Immature natural killer cell (primary cell): ENCODE measurements around the gene INF2. TPM values are rescaled to one million over a fixed set of nuclear protein-coding genes. Genes with fewer than 3 reads are reported as not detected.
"Not testable (repeated sequence)": the region's sequence is repeated elsewhere in the genome, so short reads cannot be mapped to it uniquely, and the experiment has no call there.

Experiments used
- DNase-seq, 3 donors: peaks; one replicate each; pipeline ENCODE4 v3.0.0; 2022; ENCODE audit warnings: mixed read lengths in 1 of 3
- H3K27ac Mint-ChIP-seq, 6 donors: one replicate each; pipeline ENCODE4 v1.8.0; 2020; ENCODE audit warnings: mixed read lengths in 6 of 6, mild to moderate bottlenecking in 5 of 6, inconsistent platforms in 4 of 6, moderate library complexity in 3 of 6
- H3K27me3 Mint-ChIP-seq, 3 donors: one replicate each; pipeline ENCODE4 v1.8.0; 2020 to 2021; ENCODE audit warnings: low read depth in 3 of 3, mild to moderate bottlenecking in 3 of 3, mixed read lengths in 3 of 3, moderate library complexity in 3 of 3, inconsistent platforms in 1 of 3
- H3K36me3 Mint-ChIP-seq, 3 donors: one replicate each; pipeline ENCODE4 v1.8.0; 2020; ENCODE audit warnings: mixed read lengths in 3 of 3, inconsistent platforms in 2 of 3, mild to moderate bottlenecking in 2 of 3
- H3K4me1 Mint-ChIP-seq, 2 donors: one replicate each; pipeline ENCODE4 v1.8.0; 2020; ENCODE audit warnings: inconsistent platforms in 2 of 2, mild to moderate bottlenecking in 2 of 2, mixed read lengths in 2 of 2, moderate library complexity in 1 of 2
- H3K4me3 Mint-ChIP-seq, 5 donors: one replicate each; pipeline ENCODE4 v1.8.0; 2020; ENCODE audit warnings: mild to moderate bottlenecking in 5 of 5, mixed read lengths in 5 of 5, inconsistent platforms in 3 of 5, moderate library complexity in 3 of 5
- H3K9me3 Mint-ChIP-seq, 6 donors: one replicate each; pipeline ENCODE4 v1.8.0; 2020; ENCODE audit warnings: mild to moderate bottlenecking in 6 of 6, mixed read lengths in 6 of 6, inconsistent platforms in 4 of 6, moderate library complexity in 3 of 6
- polyA plus RNA-seq, 3 donors: library from polyadenylated mRNA; unstranded; fragments of 300-500 nt; fragmentation: Illumina TruSeq; gene quantifications; one replicate each; pipeline ENCODE4 v1.2.3, GENCODE V29; 2021

The INF2 gene
- polyA plus RNA-seq, 3 donors from 2014 or later, result 1.5 to 2.5 TPM; not detected in 1

GRCh38 chr14:104724981-104725771, 35.8 kb downstream of the INF2 start:
- peaks cover 0 to 3% (median 1%) of the 10 kb centered on the region in 3 donors for H3K27me3 Mint-ChIP-seq
- peak overlapping the region in 4 of 5 donors; percentile 55 to 67 (median 60) for H3K4me3 Mint-ChIP-seq
- H3K36me3 Mint-ChIP-seq, result no peaks in the 10 kb centered on the region
- DNase-seq, result no peak
- H3K27ac Mint-ChIP-seq, result no peak overlapping the region
- no peaks in the 10 kb centered on the region for H3K4me1 Mint-ChIP-seq
- H3K9me3 Mint-ChIP-seq, result no peaks in the 10 kb centered on the region

- Mint-ChIP-seq H3K4me1 (no peaks in the 10 kb centered on the region), H3K4me3 (peak overlapping the region in 1 of 5 donors; percentile 55), H3K9me3 (no peaks in the 10 kb centered on the region), H3K27ac (no peak overlapping the region), H3K27me3 (peaks cover 0 to 3% (median 1%) of the 10 kb centered on the region in 3 donors), H3K36me3 (no peaks in the 10 kb centered on the region)
- DNase-seq, result no peak
Measured at GRCh38 chr14:104725772-104726548, 36.5 kb downstream of the INF2 start.

GRCh38 chr14:104726600-104727451, 37.4 kb downstream of the INF2 start:
- no peaks in the 10 kb centered on the region for H3K36me3 Mint-ChIP-seq
- no peaks in the 10 kb centered on the region for H3K4me1 Mint-ChIP-seq
- H3K27ac Mint-ChIP-seq, result peak overlapping the region in 1 of 6 donors; percentile 24
- DNase-seq, result no peak
- peaks cover 0 to 3% (median 1%) of the 10 kb centered on the region in 3 donors for H3K27me3 Mint-ChIP-seq
- no peaks in the 10 kb centered on the region for H3K9me3 Mint-ChIP-seq
- H3K4me3 Mint-ChIP-seq, result no peak overlapping the region

- no peak overlapping the region for H3K4me3 Mint-ChIP-seq
- H3K4me1 Mint-ChIP-seq, result no peaks in the 10 kb centered on the region
- no peaks in the 10 kb centered on the region for H3K9me3 Mint-ChIP-seq
- DNase-seq, result no peak
- no peak overlapping the region for H3K27ac Mint-ChIP-seq
- peaks cover 0 to 3% (median 1%) of the 10 kb centered on the region in 3 donors for H3K27me3 Mint-ChIP-seq
- no peaks in the 10 kb centered on the region for H3K36me3 Mint-ChIP-seq
Measured at GRCh38 chr14:104728631-104729030, 39.2 kb downstream of the INF2 start.

GRCh38 chr14:104729176-104729834, 39.9 kb downstream of the INF2 start:
- DNase-seq, H3K4me3 Mint-ChIP-seq, H3K27me3 Mint-ChIP-seq, H3K9me3 Mint-ChIP-seq, H3K36me3 Mint-ChIP-seq, H3K4me1 Mint-ChIP-seq: not testable (repeated sequence)
- H3K27ac Mint-ChIP-seq, result peak overlapping the region in 1 of 6 donors; percentile 51

GRCh38 chr14:104729835-104730181, 40.4 kb downstream of the INF2 start:
- Mint-ChIP-seq H3K27me3 (peaks cover 0 to 3% (median 1%) of the 10 kb centered on the region in 3 donors), H3K4me3 (no peak overlapping the region), H3K36me3 (no peaks in the 10 kb centered on the region), H3K4me1 (no peaks in the 10 kb centered on the region), H3K27ac (no peak overlapping the region), H3K9me3 (no peaks in the 10 kb centered on the region)
- no peak for DNase-seq

GRCh38 chr14:104730487-104730886, 41.1 kb downstream of the INF2 start:
- no peaks in the 10 kb centered on the region for H3K36me3 Mint-ChIP-seq
- peaks cover 0 to 3% (median 1%) of the 10 kb centered on the region in 3 donors for H3K27me3 Mint-ChIP-seq
- H3K4me3 Mint-ChIP-seq, result no peak overlapping the region
- H3K9me3 Mint-ChIP-seq, result no peaks in the 10 kb centered on the region
- no peak overlapping the region for H3K27ac Mint-ChIP-seq
- H3K4me1 Mint-ChIP-seq, result no peaks in the 10 kb centered on the region
- no peak for DNase-seq

- Mint-ChIP-seq H3K27me3 (peaks cover 1 to 3% (median 2%) of the 10 kb centered on the region in 3 donors), H3K4me3 (no peak overlapping the region), H3K36me3 (no peaks in the 10 kb centered on the region), H3K27ac (no peak overlapping the region), H3K4me1 (no peaks in the 10 kb centered on the region), H3K9me3 (no peaks in the 10 kb centered on the region)
- no peak for DNase-seq
Measured at GRCh38 chr14:104731320-104732294, 42.2 kb downstream of the INF2 start.

GRCh38 chr14:104732355-104732804, 43.0 kb downstream of the INF2 start:
- DNase-seq, result no peak
- H3K9me3 Mint-ChIP-seq, result no peaks in the 10 kb centered on the region
- H3K4me1 Mint-ChIP-seq, result no peaks in the 10 kb centered on the region
- no peak overlapping the region for H3K4me3 Mint-ChIP-seq
- H3K27me3 Mint-ChIP-seq, result peaks cover 1 to 3% (median 2%) of the 10 kb centered on the region in 3 donors
- no peaks in the 10 kb centered on the region for H3K36me3 Mint-ChIP-seq
- no peak overlapping the region for H3K27ac Mint-ChIP-seq

- H3K4me3 Mint-ChIP-seq, result no peak overlapping the region
- no peak for DNase-seq
- H3K36me3 Mint-ChIP-seq, result no peaks in the 10 kb centered on the region
- H3K4me1 Mint-ChIP-seq, result no peaks in the 10 kb centered on the region
- peaks cover 0 to 2% (median 1%) of the 10 kb centered on the region in 3 donors for H3K27me3 Mint-ChIP-seq
- H3K9me3 Mint-ChIP-seq, result no peaks in the 10 kb centered on the region
- H3K27ac Mint-ChIP-seq, result no peak overlapping the region
Measured at GRCh38 chr14:104732931-104733681, 43.7 kb downstream of the INF2 start.

GRCh38 chr14:104734051-104734587, 44.7 kb downstream of the INF2 start:
- Mint-ChIP-seq H3K27ac (no peak overlapping the region), H3K4me1 (no peaks in the 10 kb centered on the region), H3K36me3 (no peaks in the 10 kb centered on the region), H3K27me3 (peaks cover 0 to 2% (median 0%) of the 10 kb centered on the region in 3 donors), H3K9me3 (no peaks in the 10 kb centered on the region), H3K4me3 (no peak overlapping the region)
- no peak for DNase-seq

GRCh38 chr14:104734601-104734990, 45.2 kb downstream of the INF2 start:
- Mint-ChIP-seq H3K27me3 (peaks cover 0 to 2% (median 0%) of the 10 kb centered on the region in 3 donors), H3K4me1 (no peaks in the 10 kb centered on the region), H3K36me3 (no peaks in the 10 kb centered on the region), H3K4me3 (no peak overlapping the region), H3K27ac (no peak overlapping the region), H3K9me3 (no peaks in the 10 kb centered on the region)
- DNase-seq, result no peak
